ENCODE data around the gene PRKAA2. TPM values are rescaled to one million over a fixed set of nuclear protein-coding genes. Genes with fewer than 3 reads are reported as not detected.

PRKAA2 gene
- total and polyA plus RNA-seq, 2 of the 4 experiments (the other 2 are of a cell fraction), result 0.72 to 1.4 TPM

GRCh38 chr1:56630786-56631185 is 14.3 kb upstream of the PRKAA2 start:
- Histone ChIP-seq H3K56ac (ENCODE audit: extremely low read depth, insufficient read depth, low read length) (no peak overlapping the region), H3K4me3 (ENCODE audit: insufficient read depth, low read depth, low read length) (no peak overlapping the region), H3K9me1 (ENCODE audit: insufficient read depth, low read length) (no peaks in the 10 kb centered on the region), H3K4me2 (ENCODE audit: low read depth, low read length) (no peak overlapping the region), H2BK15ac (ENCODE audit: low read depth, low read length) (no peak overlapping the region), H4K91ac (ENCODE audit: insufficient read depth, low read depth, low read length) (no peak overlapping the region), H2BK5ac (ENCODE audit: low read depth, low read length, poor library complexity, severe bottlenecking) (no peak overlapping the region), H2AK5ac (ENCODE audit: low read depth, low read length) (no peak overlapping the region), H4K5ac (ENCODE audit: low read depth, low read length) (no peak overlapping the region), H3K23ac (ENCODE audit: low read depth, low read length) (no peak overlapping the region), H3K79me1 (ENCODE audit: low read depth in 1 of 2, low read length in 2 of 2) (no peaks in the 10 kb centered on the region), H3K36me3 (ENCODE audit: control insufficient read depth, insufficient read depth, low read length) (no peaks in the 10 kb centered on the region), H3K27me3 (ENCODE audit: control insufficient read depth, insufficient read depth, low read length) (no peaks in the 10 kb centered on the region), H4K8ac (ENCODE audit: low read depth in 2 of 2, low read length in 2 of 2) (no peak overlapping the region), H3K9me3 (ENCODE audit: control insufficient read depth, insufficient read depth, low read length) (no peaks in the 10 kb centered on the region), H3K18ac (ENCODE audit: low read depth, low read length) (no peak overlapping the region), H2AFZ (replicated peaks; ENCODE audit: low read length, poor library complexity) (no peak overlapping the region), H3K27ac (ENCODE audit: insufficient read depth, low read length) (no peak overlapping the region), H2BK20ac (ENCODE audit: low read depth, low read length) (no peak overlapping the region), H4K20me1 (ENCODE audit: insufficient read depth, low read length) (no peaks in the 10 kb centered on the region), H2AK9ac (replicated peaks; ENCODE audit: low read depth, low read length, poor library complexity) (no peak overlapping the region), H2BK120ac (ENCODE audit: low read depth, low read length) (no peak overlapping the region), H3K4me1 (ENCODE audit: control insufficient read depth, insufficient read depth, low read length) (no peaks in the 10 kb centered on the region; the same call in 1 of the 2 replicates), H3K9ac (ENCODE audit: low read depth, low read length) (no peak overlapping the region), H3K14ac (replicated peaks; ENCODE audit: low read depth, low read length) (no peak overlapping the region), H3K4ac (ENCODE audit: low read depth, low read length) (no peak overlapping the region)
- POLR2A ChIA-PET (ENCODE audit: unreplicated experiment), result no interaction called here
- DNase-seq, result no peak
- no TSS peak for BruUV-seq (replicated peaks)
- intact Hi-C loops (cut with micrococcal nuclease) (no loop called here), dilution Hi-C loops (cut with HindIII; ENCODE audit: low sequenced_read_pairs, unreplicated experiment) (no loop called here), in situ Hi-C loops (cut with MboI; ENCODE audit: low sequenced_read_pairs) (no loop called here)
- CTCF ChIA-PET, result interaction anchor here (1.0 kb wide), 1 partner anchor 11 kb away, joined by 3 read pairs; no protein-coding TSS in a partner anchor
- no peak for ATAC-seq (ENCODE audit: low read depth)
- TF ChIP-seq SMC3 (IDR thresholded peaks at IDR 0.05; ENCODE audit: low read depth, low read length) (no peak), FOS (IDR thresholded peaks at IDR 0.05; ENCODE audit: low read depth, low read length) (no peak), MXI1 (IDR thresholded peaks at IDR 0.05; ENCODE audit: borderline replicate concordance, low read depth, low read length) (no peak), CTCF (conservative IDR thresholded peaks at IDR 0.05; ENCODE audit: low read depth, low read length) (no peak), CEBPB (IDR thresholded peaks at IDR 0.05; ENCODE audit: low read depth, low read length) (no peak), NFE2L2 (IDR thresholded peaks at IDR 0.05; ENCODE audit: low read depth, low read length) (no peak), MAZ (IDR thresholded peaks at IDR 0.05; ENCODE audit: borderline replicate concordance, low read depth, low read length) (no peak), RAD21 (IDR thresholded peaks at IDR 0.05; ENCODE audit: low read length) (no peak), RCOR1 (IDR thresholded peaks at IDR 0.05; ENCODE audit: insufficient replicate concordance, low read length) (no peak), CHD1 (IDR thresholded peaks at IDR 0.05; ENCODE audit: low read depth, low read length) (no peak), USF2 (IDR thresholded peaks at IDR 0.05; ENCODE audit: low read depth, low read length) (no peak), RFX5 (IDR thresholded peaks at IDR 0.05; ENCODE audit: low read depth, low read length) (no peak), POLR2A (IDR thresholded peaks at IDR 0.05; ENCODE audit: low read depth, low read length) (no peak), BHLHE40 (IDR thresholded peaks at IDR 0.05; ENCODE audit: low read depth, low read length) (no peak)

Data from IMR-90 (cell line).